ENCODE results near the gene FLT3LG. TPM values are rescaled to one million over a fixed set of nuclear protein-coding genes. Genes with fewer than 3 reads are reported as not detected.

The FLT3LG gene
- total RNA-seq, 2 donors from 2014 or later, result 2.9 to 10.7 TPM

DNA sequence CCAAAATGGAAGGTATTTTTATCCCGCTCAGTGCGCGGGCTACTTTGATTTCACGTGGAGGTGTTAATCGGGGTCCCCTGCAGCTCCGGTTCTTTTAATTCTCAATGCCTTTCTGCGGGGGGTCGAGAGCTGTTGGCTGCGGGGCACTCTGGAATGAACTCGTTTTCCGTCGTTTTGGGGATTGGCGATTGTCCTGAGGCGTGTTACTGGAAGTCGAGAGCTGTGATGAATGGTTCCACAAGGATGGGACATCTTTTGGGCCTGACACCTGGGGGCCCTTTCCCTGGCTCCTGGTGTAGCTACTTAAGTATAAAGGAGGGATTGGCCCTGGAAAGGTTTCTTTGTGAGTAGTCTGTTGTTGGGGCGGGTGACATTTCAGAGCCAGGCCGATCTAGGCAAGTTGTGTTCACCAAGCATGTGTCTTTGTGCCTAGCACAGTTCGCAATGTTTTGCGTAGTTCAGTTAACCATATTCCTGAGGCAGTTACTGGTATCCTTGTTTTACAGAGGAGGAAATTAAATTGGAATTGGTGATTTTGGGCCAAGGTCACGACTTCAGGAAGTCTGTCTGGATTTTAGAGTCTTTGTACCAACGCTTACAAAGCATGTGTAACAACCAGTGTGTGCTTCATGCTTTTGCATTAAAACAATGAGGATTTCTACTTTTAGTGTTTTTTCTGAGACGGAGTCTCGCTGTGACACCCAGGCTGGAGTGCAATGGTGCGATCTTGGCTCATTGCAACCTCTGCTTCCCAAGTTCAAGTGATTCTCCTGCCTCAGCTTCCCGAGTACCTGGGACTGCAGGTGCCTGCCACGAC is 14.2 kb downstream of the FLT3LG start:
- Histone ChIP-seq H3K4me3 (peak overlapping the region; percentile 80 to 98), H3K4me1 (replicated peaks) (peaks cover 17% of the 10 kb centered on the region), H3K27ac (peak overlapping the region; percentile 84 to 88), H3K27me3 (replicated peaks; ENCODE audit: insufficient read depth) (no peaks in the 10 kb centered on the region), H3K9me3 (no peaks in the 10 kb centered on the region), H3K36me3 (peaks cover 23 to 26% of the 10 kb centered on the region in 2 donors)
- WGBS, result under 1% methylated on average over 26 of the region's 26 CpGs
- TF ChIP-seq POLR2AphosphoS5 (IDR thresholded peaks at IDR 0.05) (no peak), POLR2A (IDR thresholded peaks at IDR 0.05) (no peak)
- TF ChIP-seq, protein P1, sequence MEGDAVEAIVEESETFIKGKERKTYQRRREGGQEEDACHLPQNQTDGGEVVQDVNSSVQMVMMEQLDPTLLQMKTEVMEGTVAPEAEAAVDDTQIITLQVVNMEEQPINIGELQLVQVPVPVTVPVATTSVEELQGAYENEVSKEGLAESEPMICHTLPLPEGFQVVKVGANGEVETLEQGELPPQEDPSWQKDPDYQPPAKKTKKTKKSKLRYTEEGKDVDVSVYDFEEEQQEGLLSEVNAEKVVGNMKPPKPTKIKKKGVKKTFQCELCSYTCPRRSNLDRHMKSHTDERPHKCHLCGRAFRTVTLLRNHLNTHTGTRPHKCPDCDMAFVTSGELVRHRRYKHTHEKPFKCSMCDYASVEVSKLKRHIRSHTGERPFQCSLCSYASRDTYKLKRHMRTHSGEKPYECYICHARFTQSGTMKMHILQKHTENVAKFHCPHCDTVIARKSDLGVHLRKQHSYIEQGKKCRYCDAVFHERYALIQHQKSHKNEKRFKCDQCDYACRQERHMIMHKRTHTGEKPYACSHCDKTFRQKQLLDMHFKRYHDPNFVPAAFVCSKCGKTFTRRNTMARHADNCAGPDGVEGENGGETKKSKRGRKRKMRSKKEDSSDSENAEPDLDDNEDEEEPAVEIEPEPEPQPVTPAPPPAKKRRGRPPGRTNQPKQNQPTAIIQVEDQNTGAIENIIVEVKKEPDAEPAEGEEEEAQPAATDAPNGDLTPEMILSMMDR (IDR thresholded peaks at IDR 0.05), result no peak
- intact Hi-C loops (cut with DNase I), result no loop called here
- no peak for DNase-seq (ENCODE audit: low spot score)

DNA sequence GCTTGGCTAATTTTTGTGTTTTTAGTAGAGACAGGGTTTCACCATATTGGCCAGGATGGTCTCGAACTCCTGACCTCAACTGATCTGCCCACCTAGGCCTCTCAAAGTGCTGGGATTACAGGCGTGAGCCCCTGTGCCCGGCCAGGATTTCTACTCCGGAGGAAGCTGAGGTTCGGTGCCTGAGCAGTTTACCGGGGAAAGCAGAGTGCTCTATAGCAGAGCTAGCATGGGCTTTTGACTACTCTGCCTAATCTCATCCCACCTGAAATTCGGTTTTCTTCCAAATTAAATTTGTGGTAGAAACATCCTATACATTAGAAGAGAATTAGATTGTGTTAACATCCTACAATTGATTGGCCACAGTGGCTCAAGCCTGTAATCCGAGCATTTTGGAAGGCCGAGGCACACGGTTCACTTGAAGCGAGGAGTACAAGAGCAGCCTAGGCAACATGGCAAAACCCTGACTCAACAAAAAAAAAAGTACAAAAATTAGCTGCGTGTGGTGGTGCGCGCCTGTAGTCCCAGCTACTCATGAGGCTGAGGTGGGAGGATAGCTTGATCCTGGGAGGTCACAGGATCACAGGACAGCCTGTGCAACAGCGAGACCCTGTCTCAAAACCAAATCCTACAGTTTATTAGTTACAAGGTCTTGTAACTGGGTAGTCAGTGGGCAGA is 15.0 kb downstream of the FLT3LG start:
- TF ChIP-seq POLR2AphosphoS5 (IDR thresholded peaks at IDR 0.05) (no peak), POLR2A (IDR thresholded peaks at IDR 0.05) (no peak)
- TF ChIP-seq, protein P1 (IDR thresholded peaks at IDR 0.05), result no peak
- peaks cover 17% of the 10 kb centered on the region for H3K4me1 ChIP-seq (replicated peaks)
- peak overlapping the region; percentile 80 to 98 for H3K4me3 ChIP-seq
- peak overlapping the region; percentile 84 to 88 for H3K27ac ChIP-seq
- no peaks in the 10 kb centered on the region for H3K9me3 ChIP-seq
- no peak for DNase-seq (ENCODE audit: low spot score)
- intact Hi-C loops (cut with DNase I), result no loop called here
- no peaks in the 10 kb centered on the region for H3K27me3 ChIP-seq (replicated peaks; ENCODE audit: insufficient read depth)
- 20% methylated on average over 15 of the region's 15 CpGs for WGBS
- peaks cover 23 to 26% of the 10 kb centered on the region in 2 donors for H3K36me3 ChIP-seq

DNA sequence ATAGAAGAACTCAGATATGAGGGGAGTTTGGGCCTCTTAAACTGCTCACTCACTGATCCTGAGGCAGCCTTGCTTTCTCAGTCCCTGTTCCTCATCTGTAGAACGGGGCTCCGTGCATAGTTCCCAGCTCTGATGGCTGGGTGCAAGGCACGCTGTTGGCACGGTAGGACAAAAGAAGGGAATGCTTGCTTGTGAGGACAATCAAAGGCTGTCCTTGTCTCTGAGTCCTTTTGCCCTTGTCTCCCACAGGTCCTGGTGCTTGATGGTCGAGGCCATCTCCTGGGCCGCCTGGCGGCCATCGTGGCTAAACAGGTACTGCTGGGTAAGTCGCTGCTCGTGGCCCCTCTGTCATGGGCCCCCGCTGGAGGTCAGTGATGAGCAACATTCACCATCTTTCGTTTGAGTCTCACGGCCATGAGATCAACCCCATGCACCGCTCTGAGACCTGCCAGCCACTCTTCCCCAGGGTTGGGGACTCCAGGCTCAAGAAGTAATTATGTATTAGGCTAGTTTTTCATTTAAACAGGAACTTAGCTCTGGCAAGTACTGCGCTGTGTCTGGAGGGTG is 15.7 kb downstream of the FLT3LG start:
- intact Hi-C loops (cut with DNase I), result no loop called here
- Histone ChIP-seq H3K27me3 (replicated peaks; ENCODE audit: insufficient read depth) (no peaks in the 10 kb centered on the region), H3K4me3 (peak overlapping the region; percentile 80 to 98), H3K4me1 (replicated peaks) (peaks cover 17% of the 10 kb centered on the region), H3K27ac (peak overlapping the region; percentile 84 to 88), H3K9me3 (no peaks in the 10 kb centered on the region), H3K36me3 (peaks cover 23 to 26% of the 10 kb centered on the region in 2 donors)
- DNase-seq (ENCODE audit: low spot score), result no peak
- no peak for TF ChIP-seq POLR2AphosphoS5 (IDR thresholded peaks at IDR 0.05)
- TF ChIP-seq, protein P1 (IDR thresholded peaks at IDR 0.05), result no peak
- WGBS, result 54% methylated on average over 15 of the region's 15 CpGs

- Histone ChIP-seq H3K9me3 (no peaks in the 10 kb centered on the region), H3K4me1 (replicated peaks) (peaks cover 17% of the 10 kb centered on the region), H3K27ac (peak overlapping the region in 1 of 2 donors; percentile 88), H3K27me3 (replicated peaks; ENCODE audit: insufficient read depth) (no peaks in the 10 kb centered on the region), H3K36me3 (peaks cover 23 to 26% of the 10 kb centered on the region in 2 donors), H3K4me3 (no peak overlapping the region)
- intact Hi-C loops (cut with DNase I), result no loop called here
- TF ChIP-seq POLR2A (IDR thresholded peaks at IDR 0.05) (no peak), POLR2AphosphoS5 (IDR thresholded peaks at IDR 0.05) (no peak)
- TF ChIP-seq, protein P1 (IDR thresholded peaks at IDR 0.05), result no peak
- 84% methylated on average over 27 of the region's 27 CpGs for WGBS
- no peak for DNase-seq (ENCODE audit: low spot score)
Observed at GRCh38 chr19:49490287-49491029, 16.4 kb downstream of the FLT3LG start.

Data from prostate gland (tissue), 2 donors.